Activated naive CD8-positive, alpha-beta T cell (primary cell): ENCODE data around the gene C1QTNF1.

Experiments
- H3K27ac Mint-ChIP-seq: one replicate; pipeline ENCODE4 v1.8.0; 2021; ENCODE audit warnings: mixed read lengths
- H3K27me3 Mint-ChIP-seq: one replicate; pipeline ENCODE4 v1.8.0; 2021; ENCODE audit warnings: mixed read lengths
- H3K36me3 Mint-ChIP-seq: one replicate; pipeline ENCODE4 v1.8.0; 2021; ENCODE audit warnings: mixed read lengths
- H3K4me1 Mint-ChIP-seq: one replicate; pipeline ENCODE4 v1.8.0; 2021; ENCODE audit warnings: low read depth, mixed read lengths
- H3K4me3 Mint-ChIP-seq: one replicate; pipeline ENCODE4 v1.8.0; 2021; ENCODE audit warnings: mild to moderate bottlenecking, mixed read lengths
- H3K9me3 Mint-ChIP-seq: one replicate; pipeline ENCODE4 v1.8.0; 2021; ENCODE audit warnings: low read depth, mixed read lengths

The C1QTNF1 gene

GRCh38 chr17:79098282-79098867 is 74.4 kb downstream of the C1QTNF1 start:
- Mint-ChIP-seq H3K9me3 (no peaks in the 10 kb centered on the region), H3K4me3 (peak overlapping the region; percentile 12), H3K36me3 (no peaks in the 10 kb centered on the region), H3K27me3 (peaks cover 15% of the 10 kb centered on the region), H3K27ac (no peak overlapping the region), H3K4me1 (peaks cover 6% of the 10 kb centered on the region)
